Mucosa of rectum (tissue), 2 donors: Measurements from ENCODE around the gene SLC7A7.

Experiments used
- H3K27ac ChIP-seq, 2 donors: one replicate each; pipeline ENCODE4 v1.7.0; 2013; ENCODE audit warnings: inconsistent platforms in 2 of 2, low read depth in 2 of 2, low read length in 2 of 2
- H3K27me3 ChIP-seq, 2 donors: one replicate each; pipeline ENCODE4 v1.7.0; 2013; ENCODE audit warnings: low read length in 2 of 2; ENCODE audit not compliant: control insufficient read depth in 2 of 2, insufficient read depth in 2 of 2
- H3K36me3 ChIP-seq, 2 donors: one replicate each; pipeline ENCODE4 v1.7.0; 2013; ENCODE audit warnings: low read length in 2 of 2; ENCODE audit not compliant: control insufficient read depth in 2 of 2, insufficient read depth in 2 of 2
- H3K4me1 ChIP-seq, 2 donors: one replicate each; pipeline ENCODE4 v1.7.0; 2013; ENCODE audit warnings: low read length in 2 of 2, mild to moderate bottlenecking in 1 of 2; ENCODE audit not compliant: control insufficient read depth in 2 of 2, insufficient read depth in 2 of 2
- H3K4me3 ChIP-seq, 2 donors: one replicate each; pipeline ENCODE4 v1.7.0; 2013; ENCODE audit warnings: low read length in 2 of 2
- H3K9ac ChIP-seq, 2 donors: one replicate each; pipeline ENCODE4 v1.7.0; 2013; ENCODE audit warnings: low read length in 2 of 2, low read depth in 1 of 2, mild to moderate bottlenecking in 1 of 2
- H3K9me3 ChIP-seq, 2 donors: one replicate each; pipeline ENCODE4 v1.7.0; 2013; ENCODE audit warnings: low read length in 2 of 2; ENCODE audit not compliant: control insufficient read depth in 2 of 2
- donor health status: healthy.
- donor health status: Normal muscosa, but diverticular disease.

SLC7A7 gene

DNA sequence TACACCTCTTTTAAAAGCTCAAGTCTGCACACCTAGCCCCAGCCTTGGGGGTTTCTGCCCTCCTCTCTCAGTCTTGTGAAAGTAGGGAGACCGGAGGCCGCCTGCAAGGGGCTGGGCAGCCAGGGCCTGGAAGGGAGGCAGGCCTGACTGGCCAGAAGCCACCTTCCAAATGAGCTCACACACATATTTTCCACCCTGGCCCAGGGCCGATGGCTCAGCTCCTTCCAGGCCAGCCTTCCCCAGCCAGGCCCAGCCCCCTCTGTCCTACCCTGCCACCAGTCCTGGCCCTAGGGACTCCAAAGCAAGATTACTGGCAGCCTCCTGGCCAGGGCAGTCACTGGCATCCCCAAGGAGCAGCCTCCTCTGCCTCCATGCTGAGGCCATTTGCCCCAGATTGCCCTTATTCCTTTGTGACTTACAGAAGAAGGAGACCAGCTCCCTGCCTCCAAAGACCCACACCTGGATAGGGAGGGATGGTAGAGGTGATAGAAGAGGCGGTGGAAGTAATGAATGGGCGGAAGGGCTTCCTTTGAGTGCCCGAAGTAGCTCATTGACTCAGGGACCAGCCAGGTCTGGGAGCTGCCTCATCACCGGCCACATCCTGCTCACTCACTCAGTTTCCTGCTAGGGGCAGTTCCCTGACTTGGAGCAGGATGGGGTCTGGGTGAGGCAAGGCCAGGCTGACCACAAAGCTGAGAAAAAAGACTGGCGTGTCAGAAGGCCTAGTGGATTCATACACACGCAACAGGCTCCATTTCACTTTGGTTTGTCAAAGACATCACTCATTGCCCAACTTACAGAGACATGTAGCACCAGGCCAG is 35.9 kb upstream of the SLC7A7 start:
- H3K4me3 ChIP-seq = no peak overlapping the region
- peaks cover 20 to 28% of the 10 kb centered on the region in 2 donors for H3K4me1 ChIP-seq
- peaks cover 4 to 6% of the 10 kb centered on the region in 2 donors for H3K36me3 ChIP-seq
- H3K27me3 ChIP-seq = no peaks in the 10 kb centered on the region
- no peaks in the 10 kb centered on the region for H3K9me3 ChIP-seq
- H3K9ac ChIP-seq = peak overlapping the region in 1 of 2 donors; percentile 11
- peak overlapping the region; percentile 59 to 69 for H3K27ac ChIP-seq

DNA sequence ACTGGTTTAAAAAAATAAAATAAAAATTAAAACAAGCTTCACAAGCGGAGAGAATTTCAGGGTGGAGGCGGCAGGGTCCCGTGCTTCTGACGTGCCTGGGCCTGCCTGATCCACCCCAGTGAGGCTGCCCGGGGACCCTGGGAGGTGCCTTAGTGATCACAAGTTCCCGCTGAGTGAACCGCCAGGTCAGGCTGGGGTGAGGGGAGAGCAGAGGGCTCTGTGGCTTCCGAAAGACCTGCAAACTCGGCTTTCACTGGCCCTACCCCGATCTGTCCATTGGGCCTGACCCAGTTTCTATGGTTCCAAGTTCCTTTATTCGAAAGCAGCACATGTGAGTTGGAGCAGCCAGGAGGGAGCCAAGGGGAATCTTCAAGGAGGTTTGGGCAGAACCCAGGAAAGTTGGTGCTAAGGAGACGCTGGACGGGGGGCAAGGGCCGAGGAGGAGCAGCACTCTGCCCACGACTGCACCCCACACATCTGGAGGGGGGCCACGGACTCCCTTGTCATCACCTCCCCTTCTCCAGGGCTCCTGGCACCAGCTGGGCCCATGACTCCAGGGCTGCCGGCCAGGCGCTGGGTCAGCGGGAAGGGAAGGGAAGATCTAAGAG is 34.1 kb upstream of the SLC7A7 start:
- H3K36me3 ChIP-seq = peaks cover 21 to 22% of the 10 kb centered on the region in 2 donors
- no peaks in the 10 kb centered on the region for H3K9me3 ChIP-seq
- peak overlapping the region; percentile 69 to 87 for H3K27ac ChIP-seq
- H3K27me3 ChIP-seq = no peaks in the 10 kb centered on the region
- peak overlapping the region in 1 of 2 donors; percentile 46 for H3K9ac ChIP-seq
- no peak overlapping the region for H3K4me3 ChIP-seq
- peaks cover 23 to 28% of the 10 kb centered on the region in 2 donors for H3K4me1 ChIP-seq

DNA sequence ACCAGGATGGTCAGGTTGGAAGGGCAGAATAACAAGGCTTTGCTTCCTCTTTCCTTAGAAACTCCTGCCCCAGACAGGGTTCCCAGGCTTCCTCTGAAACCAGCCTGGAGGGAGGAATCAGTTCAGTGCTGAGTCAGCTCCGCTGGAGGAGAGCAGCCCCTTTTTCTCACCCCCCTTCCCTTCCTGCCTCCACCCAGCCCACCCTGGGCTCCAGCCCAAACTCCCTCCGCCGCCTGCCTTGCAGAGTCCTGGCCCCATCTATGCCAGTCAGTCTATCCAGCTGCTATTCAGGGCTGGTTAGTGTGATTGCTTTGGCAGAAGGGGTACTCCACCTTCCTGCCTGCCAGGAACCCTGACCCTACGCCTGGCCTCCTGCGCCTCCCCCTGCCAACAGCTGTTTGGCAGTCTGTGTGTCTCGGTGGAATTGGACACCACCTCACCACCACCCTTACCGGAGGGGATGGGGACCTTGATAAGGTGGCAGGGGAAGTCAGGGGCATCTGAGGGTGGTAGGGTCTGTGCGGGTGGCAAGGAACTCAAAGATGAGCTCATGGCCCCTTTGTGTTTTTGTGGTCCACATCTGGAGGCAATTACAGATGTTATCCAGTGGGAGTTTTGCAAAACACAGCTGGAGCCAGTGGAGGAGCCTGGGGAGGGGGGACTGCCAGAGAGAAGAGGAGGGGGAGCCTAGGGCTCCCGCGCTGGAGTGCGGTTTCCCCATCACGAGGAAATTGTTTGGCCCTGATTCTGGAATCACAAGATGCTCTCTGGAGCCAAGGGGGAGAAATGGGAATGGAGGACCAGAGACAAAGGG is 33.3 kb upstream of the SLC7A7 start:
- no peaks in the 10 kb centered on the region for H3K27me3 ChIP-seq
- no peaks in the 10 kb centered on the region for H3K9me3 ChIP-seq
- H3K27ac ChIP-seq = peak overlapping the region; percentile 69 to 87
- H3K36me3 ChIP-seq = peaks cover 25% of the 10 kb centered on the region in 2 donors
- H3K4me3 ChIP-seq = peak overlapping the region; percentile 33
- peak overlapping the region; percentile 14 to 46 for H3K9ac ChIP-seq
- H3K4me1 ChIP-seq = peaks cover 23 to 28% of the 10 kb centered on the region in 2 donors

DNA sequence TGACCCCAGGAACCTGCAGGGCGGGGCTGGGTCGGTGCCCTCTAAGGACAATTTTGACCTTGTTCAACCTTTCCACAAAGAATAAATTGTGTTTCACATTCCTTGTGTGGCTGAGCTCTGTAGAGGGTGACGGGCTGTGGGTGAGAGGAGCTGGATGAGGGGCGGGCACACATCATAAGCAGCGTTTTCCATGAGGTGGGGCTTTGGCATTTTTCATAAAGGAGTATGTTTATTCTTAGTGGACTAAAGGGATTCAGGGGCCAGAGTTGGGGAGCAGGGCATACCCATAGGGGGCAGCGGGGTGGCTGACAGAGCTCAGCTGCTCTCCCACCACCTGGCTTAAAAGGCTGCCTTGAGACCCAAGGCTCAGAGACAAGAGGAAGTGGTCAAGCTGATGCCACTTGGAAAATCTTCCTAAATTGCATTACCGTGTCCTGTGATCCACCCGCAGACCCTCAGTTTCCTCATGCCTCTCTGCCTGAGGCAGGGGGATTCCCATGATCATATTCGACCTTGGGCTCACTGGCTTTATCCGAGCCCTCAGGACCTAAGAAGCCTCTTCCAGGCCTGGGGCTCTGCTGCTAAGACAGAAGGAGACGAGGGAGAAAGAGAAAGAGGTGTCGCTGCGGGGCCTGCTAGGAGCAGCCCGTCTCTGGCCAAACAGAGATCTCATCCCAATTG is 32.6 kb upstream of the SLC7A7 start:
- H3K27me3 ChIP-seq = no peaks in the 10 kb centered on the region
- H3K9me3 ChIP-seq = no peaks in the 10 kb centered on the region
- peaks cover 31 to 33% of the 10 kb centered on the region in 2 donors for H3K36me3 ChIP-seq
- H3K9ac ChIP-seq = peak overlapping the region in 1 of 2 donors; percentile 9
- H3K4me3 ChIP-seq = no peak overlapping the region
- peak overlapping the region; percentile 69 to 87 for H3K27ac ChIP-seq
- H3K4me1 ChIP-seq = peaks cover 18 to 22% of the 10 kb centered on the region in 2 donors

DNA sequence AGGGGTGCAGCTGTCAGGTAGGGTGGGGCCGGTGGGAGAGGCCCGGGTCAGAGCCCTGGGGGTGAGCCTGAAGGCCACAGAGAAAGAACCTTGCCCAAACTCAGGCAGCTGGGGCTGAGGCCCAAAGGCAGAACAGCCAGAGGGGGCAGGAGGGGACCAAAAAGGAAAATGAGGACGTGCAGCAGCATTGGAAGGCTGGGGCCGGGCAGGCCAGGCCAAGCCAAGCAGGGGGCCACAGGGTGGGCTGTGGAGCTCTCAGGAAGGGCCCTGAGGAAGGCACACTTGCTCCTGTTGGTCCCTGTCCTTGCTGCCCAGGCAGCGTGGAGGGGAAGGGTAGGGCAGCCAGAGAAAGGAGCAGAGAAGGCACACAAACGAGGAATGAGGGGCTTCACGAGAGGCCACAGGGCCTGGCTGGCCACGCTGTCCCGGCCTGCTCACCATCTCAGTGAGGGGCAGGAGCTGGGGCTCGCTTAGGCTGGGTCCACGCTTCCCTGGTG is 31.6 kb upstream of the SLC7A7 start:
- peaks cover 40 to 41% of the 10 kb centered on the region in 2 donors for H3K36me3 ChIP-seq
- no peak overlapping the region for H3K9ac ChIP-seq
- peak overlapping the region in 1 of 2 donors; percentile 52 for H3K27ac ChIP-seq
- H3K4me3 ChIP-seq = no peak overlapping the region
- no peaks in the 10 kb centered on the region for H3K27me3 ChIP-seq
- peaks cover 14 to 19% of the 10 kb centered on the region in 2 donors for H3K4me1 ChIP-seq
- no peaks in the 10 kb centered on the region for H3K9me3 ChIP-seq

DNA sequence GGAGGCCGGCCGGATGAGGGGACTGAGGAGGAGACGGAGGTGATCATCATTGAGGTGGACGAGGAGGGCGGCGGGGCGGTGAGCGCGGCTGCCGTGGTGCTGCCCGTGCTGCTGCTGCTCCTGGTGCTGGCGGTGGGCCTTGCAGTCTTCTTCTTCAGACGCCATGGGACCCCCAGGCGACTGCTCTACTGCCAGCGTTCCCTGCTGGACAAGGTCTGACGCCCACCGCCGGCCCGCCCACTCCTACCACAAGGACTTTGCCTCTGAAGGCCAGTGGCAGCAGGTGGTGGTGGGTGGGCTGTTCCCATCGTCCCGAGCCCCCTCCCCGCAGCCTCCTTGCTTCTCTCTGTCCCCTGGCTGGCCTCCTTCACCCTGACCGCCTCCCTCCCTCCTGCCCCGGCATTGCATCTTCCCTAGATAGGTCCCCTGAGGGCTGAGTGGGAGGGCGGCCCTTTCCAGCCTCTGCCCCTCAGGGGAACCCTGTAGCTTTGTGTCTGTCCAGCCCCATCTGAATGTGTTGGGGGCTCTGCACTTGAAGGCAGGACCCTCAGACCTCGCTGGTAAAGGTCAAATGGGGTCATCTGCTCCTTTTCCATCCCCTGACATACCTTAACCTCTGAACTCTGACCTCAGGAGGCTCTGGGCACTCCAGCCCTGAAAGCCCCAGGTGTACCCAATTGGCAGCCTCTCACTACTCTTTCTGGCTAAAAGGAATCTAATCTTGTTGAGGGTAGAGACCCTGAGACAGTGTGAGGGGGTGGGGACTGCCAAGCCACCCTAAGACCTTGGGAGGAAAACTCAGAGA is 30.8 kb upstream of the SLC7A7 start:
- Histone ChIP-seq H3K27me3 (no peaks in the 10 kb centered on the region), H3K9me3 (no peaks in the 10 kb centered on the region), H3K4me1 (peaks cover 11 to 19% of the 10 kb centered on the region in 2 donors), H3K4me3 (no peak overlapping the region), H3K9ac (no peak overlapping the region), H3K27ac (peak overlapping the region in 1 of 2 donors; percentile 17), H3K36me3 (peaks cover 46 to 48% of the 10 kb centered on the region in 2 donors)

DNA sequence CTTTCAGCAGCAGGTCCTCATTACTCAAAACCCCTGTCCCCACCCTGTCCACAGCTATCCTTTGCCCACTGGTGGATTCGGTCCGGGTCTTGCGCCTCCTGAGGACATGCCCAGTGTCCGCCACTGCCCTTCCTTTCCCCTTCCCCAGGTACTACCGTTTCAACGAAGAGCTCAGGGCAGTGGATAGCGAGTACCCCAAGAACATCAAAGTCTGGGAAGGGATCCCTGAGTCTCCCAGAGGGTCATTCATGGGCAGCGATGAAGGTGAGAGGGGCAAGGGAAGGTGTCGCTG is 29.8 kb upstream of the SLC7A7 start:
- peaks cover 9 to 16% of the 10 kb centered on the region in 2 donors for H3K4me1 ChIP-seq
- H3K27ac ChIP-seq = no peak overlapping the region

DNA sequence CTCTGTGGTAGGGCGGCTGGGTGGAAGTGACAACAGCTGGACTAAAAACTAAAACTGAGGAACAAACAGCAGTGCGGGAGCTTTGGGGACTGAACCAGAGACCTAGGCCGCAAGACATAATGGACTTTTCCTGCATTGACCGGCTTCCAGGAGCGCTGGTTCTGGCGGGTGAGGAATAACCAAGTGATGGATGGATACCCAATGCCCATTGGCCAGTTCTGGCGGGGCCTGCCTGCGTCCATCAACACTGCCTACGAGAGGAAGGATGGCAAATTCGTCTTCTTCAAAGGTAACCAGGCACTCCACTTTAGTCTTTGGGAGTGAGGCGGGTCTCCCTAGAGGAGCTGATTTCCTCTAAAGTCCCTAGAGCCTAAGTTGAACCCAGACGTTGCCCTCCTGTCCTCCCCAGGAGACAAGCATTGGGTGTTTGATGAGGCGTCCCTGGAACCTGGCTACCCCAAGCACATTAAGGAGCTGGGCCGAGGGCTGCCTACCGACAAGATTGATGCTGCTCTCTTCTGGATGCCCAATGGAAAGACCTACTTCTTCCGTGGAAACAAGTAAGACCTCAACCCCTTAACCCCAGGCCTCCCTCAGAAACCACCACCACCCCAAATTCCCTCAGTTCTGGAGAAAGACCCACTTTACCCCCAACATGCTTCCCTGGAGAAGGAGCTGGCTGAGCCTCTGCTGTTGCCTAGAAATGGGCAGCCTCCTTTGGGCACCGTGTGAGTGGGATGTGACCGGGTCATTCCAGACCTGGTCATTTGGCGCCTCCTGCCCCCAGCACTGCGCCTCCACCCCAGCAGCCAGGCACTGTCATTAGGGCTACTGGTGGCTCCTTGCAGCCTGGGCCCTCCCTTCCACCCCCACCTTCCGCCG is 29.2 kb upstream of the SLC7A7 start:
- Histone ChIP-seq H3K27me3 (no peaks in the 10 kb centered on the region), H3K27ac (no peak overlapping the region), H3K4me3 (no peak overlapping the region), H3K4me1 (peaks cover 9 to 13% of the 10 kb centered on the region in 2 donors), H3K36me3 (peaks cover 46 to 51% of the 10 kb centered on the region in 2 donors), H3K9ac (no peak overlapping the region), H3K9me3 (no peaks in the 10 kb centered on the region)

More for the DNA sequence above, 29.8 kb upstream of the SLC7A7 start:
- H3K9ac ChIP-seq = no peak overlapping the region
- no peak overlapping the region for H3K4me3 ChIP-seq
- no peaks in the 10 kb centered on the region for H3K9me3 ChIP-seq
- H3K36me3 ChIP-seq = peaks cover 46 to 51% of the 10 kb centered on the region in 2 donors
- no peaks in the 10 kb centered on the region for H3K27me3 ChIP-seq
